Mesothelial cell of epicardium (in vitro differentiated cells): Measurements from ENCODE around the gene SCP2. TPM values are rescaled to one million over a fixed set of nuclear protein-coding genes. Genes with fewer than 3 reads are reported as not detected.

Experiments
- DNase-seq, 2 experiments: peaks; one replicate each; pipeline ENCODE4 v3.0.0; 2021; ENCODE audit warnings: low spot score in 2 of 2; ENCODE audit not compliant: unreplicated experiment in 2 of 2
- H3K27ac Mint-ChIP-seq: 2 replicates; pipeline ENCODE4 v1.8.0; 2021; ENCODE audit warnings: mixed read lengths
- H3K27me3 Mint-ChIP-seq: 2 replicates; pipeline ENCODE4 v1.8.0; 2021; ENCODE audit warnings: low read depth, mixed read lengths
- H3K36me3 Mint-ChIP-seq: 2 replicates; pipeline ENCODE4 v1.8.0; 2021; ENCODE audit warnings: mixed read lengths
- H3K4me1 Mint-ChIP-seq: 2 replicates; pipeline ENCODE4 v1.8.0; 2021; ENCODE audit warnings: mixed read lengths
- H3K4me3 Mint-ChIP-seq: 2 replicates; pipeline ENCODE4 v1.8.0; 2021; ENCODE audit warnings: mild to moderate bottlenecking, moderate library complexity, mixed read lengths
- H3K9me3 Mint-ChIP-seq: 2 replicates; pipeline ENCODE4 v1.8.0; 2021; ENCODE audit warnings: mixed read lengths
- CTCF ChIP-seq: fragments of 200-600 bp; sonication (generic); IDR thresholded peaks from one replicate; pipeline ENCODE4 v1.5.0; 2021; ENCODE audit warnings: antibody characterized with exemption; ENCODE audit not compliant: unreplicated experiment
- total RNA-seq: library from RNA; stranded (reverse); gene quantifications from 3 replicates; pipeline ENCODE4 v1.2.1, GENCODE V29; 2021

The SCP2 gene
- total RNA-seq, 1 donor from 2014 or later, result 55.8 TPM

- DNase-seq, result no peak
- Mint-ChIP-seq H3K9me3 (no peaks in the 10 kb centered on the region), H3K36me3 (peaks cover 20% of the 10 kb centered on the region), H3K27ac (no peak overlapping the region), H3K4me1 (peaks cover 3% of the 10 kb centered on the region), H3K4me3 (no peak overlapping the region), H3K27me3 (peaks cover 46% of the 10 kb centered on the region)
- no peak for TF ChIP-seq CTCF
Observed at GRCh38 chr1:53057127-53057526, 130.1 kb downstream of the SCP2 start.

- Mint-ChIP-seq H3K36me3 (no peaks in the 10 kb centered on the region), H3K27me3 (peaks cover 79% of the 10 kb centered on the region), H3K27ac (no peak overlapping the region), H3K4me3 (peak overlapping the region; percentile 15), H3K4me1 (peaks cover 11% of the 10 kb centered on the region), H3K9me3 (no peaks in the 10 kb centered on the region)
- no peak for TF ChIP-seq CTCF
- DNase-seq, result no peak
Observed at GRCh38 chr1:53060579-53060978, 133.5 kb downstream of the SCP2 start.

GRCh38 chr1:53061123-53061858 is 134.2 kb downstream of the SCP2 start:
- no peaks in the 10 kb centered on the region for H3K9me3 Mint-ChIP-seq
- peak in 1 of 2 experiments; percentile 39 for DNase-seq
- no peaks in the 10 kb centered on the region for H3K36me3 Mint-ChIP-seq
- H3K4me3 Mint-ChIP-seq, result peak overlapping the region; percentile 74
- no peak for TF ChIP-seq CTCF
- H3K27me3 Mint-ChIP-seq, result peaks cover 80% of the 10 kb centered on the region
- H3K27ac Mint-ChIP-seq, result no peak overlapping the region
- peaks cover 11% of the 10 kb centered on the region for H3K4me1 Mint-ChIP-seq

- Mint-ChIP-seq H3K9me3 (no peaks in the 10 kb centered on the region), H3K4me3 (peak within 1 kb of the TSS; percentile 74), H3K36me3 (no peaks in the 10 kb centered on the region), H3K27ac (no peak within 1 kb of the TSS), H3K27me3 (peaks cover 80% of the 10 kb centered on the region), H3K4me1 (peaks cover 11% of the 10 kb centered on the region)
- TF ChIP-seq CTCF, result no peak
- peak in 1 of 2 experiments; percentile 47 for DNase-seq
Observed at GRCh38 chr1:53061859-53062707, 135.0 kb downstream of the SCP2 start, which contains the start of gene PODN. PODN (plus strand) TSS chr1:53062213; CDS start chr1:53069856, 7,643 bp downstream.

GRCh38 chr1:53062708-53063591 is 135.9 kb downstream of the SCP2 start:
- peak in 1 of 2 experiments; percentile 42 for DNase-seq
- TF ChIP-seq CTCF, result no peak
- H3K4me3 Mint-ChIP-seq, result peak overlapping the region; percentile 70
- no peak overlapping the region for H3K27ac Mint-ChIP-seq
- H3K9me3 Mint-ChIP-seq, result no peaks in the 10 kb centered on the region
- H3K27me3 Mint-ChIP-seq, result peaks cover 73% of the 10 kb centered on the region
- H3K4me1 Mint-ChIP-seq, result peaks cover 7% of the 10 kb centered on the region
- H3K36me3 Mint-ChIP-seq, result no peaks in the 10 kb centered on the region
